Keratinocyte (primary cell): ENCODE results near the gene SAMD3. TPM values are rescaled to one million over a fixed set of nuclear protein-coding genes. Genes with fewer than 3 reads are reported as not detected.

Experiments used
- DNase-seq: peaks from one replicate; pipeline ENCODE4 v3.0.0-alpha.2; 2011; ENCODE audit warnings: low read depth, missing footprints, low spot score
- FAIRE-seq: peaks from 2 replicates; lab custom pipeline; 2011; peaks lifted over from hg19 to GRCh38; lab: Jason Lieb, UNC
- H2AFZ ChIP-seq: 2 replicates; pipeline ENCODE4 v1.6.0; 2012; ENCODE audit warnings: low read length, control low read depth, inconsistent platforms; ENCODE audit not compliant: control insufficient read depth
- H3K27ac ChIP-seq: 2 replicates; pipeline ENCODE4 v1.5.1; 2011; ENCODE audit warnings: low read length; ENCODE audit not compliant: control insufficient read depth, insufficient read depth
- H3K27me3 ChIP-seq: 3 replicates; pipeline ENCODE4 v1.6.0; 2011; ENCODE audit warnings: low read length; ENCODE audit not compliant: control insufficient read depth, insufficient read depth; ENCODE audit errors: extremely low read depth
- H3K36me3 ChIP-seq, 2 experiments: 2 replicates in 1 of 2; 3 replicates in 1 of 2; pipeline ENCODE4 v1.5.1; 2011; ENCODE audit warnings: low read length in 2 of 2, mild to moderate bottlenecking in 1 of 2; ENCODE audit not compliant: control insufficient read depth in 2 of 2, insufficient read depth in 2 of 2; ENCODE audit errors: extremely low read depth in 1 of 2
- H3K4me1 ChIP-seq: 3 replicates; pipeline ENCODE4 v1.5.1; 2011; ENCODE audit warnings: low read length; ENCODE audit not compliant: control insufficient read depth, insufficient read depth; ENCODE audit errors: extremely low read depth
- H3K4me2 ChIP-seq: 3 replicates; pipeline ENCODE4 v1.6.0; 2011; ENCODE audit warnings: low read depth, low read length; ENCODE audit not compliant: control insufficient read depth, insufficient read depth; ENCODE audit errors: extremely low read depth
- H3K4me3 ChIP-seq, 3 experiments: fragments of 200-600 bp in 1 of 3; sonication (generic) in 1 of 3; 2 replicates in 2 of 3; 3 replicates in 1 of 3; pipeline ENCODE4 v1.5.1; 2011 to 2016; ENCODE audit warnings: low read length in 3 of 3, mild to moderate bottlenecking in 3 of 3, control low read depth in 2 of 3, inconsistent platforms in 1 of 3, low read depth in 1 of 3, mixed read lengths in 1 of 3, mixed run types in 1 of 3, moderate library complexity in 1 of 3; ENCODE audit not compliant: control insufficient read depth in 2 of 3, insufficient read depth in 2 of 3; ENCODE audit errors: extremely low read depth in 1 of 3
- H3K79me2 ChIP-seq: 2 replicates; pipeline ENCODE4 v1.6.0; 2012; ENCODE audit warnings: low read length; ENCODE audit not compliant: control insufficient read depth, insufficient read depth
- H3K9ac ChIP-seq: 3 replicates; pipeline ENCODE4 v1.6.0; 2011; ENCODE audit warnings: low read length; ENCODE audit not compliant: control insufficient read depth, insufficient read depth; ENCODE audit errors: extremely low read depth
- H3K9me1 ChIP-seq: 3 replicates; pipeline ENCODE4 v1.6.0; 2011; ENCODE audit warnings: low read length; ENCODE audit not compliant: control insufficient read depth, insufficient read depth; ENCODE audit errors: extremely low read depth
- H3K9me3 ChIP-seq: 2 replicates; pipeline ENCODE4 v1.5.1; 2012; ENCODE audit warnings: low read depth, low read length; ENCODE audit not compliant: control insufficient read depth
- H4K20me1 ChIP-seq: 3 replicates; pipeline ENCODE4 v1.6.0; 2011; ENCODE audit warnings: low read length; ENCODE audit not compliant: control insufficient read depth, insufficient read depth; ENCODE audit errors: extremely low read depth
- EZH2 ChIP-seq: IDR thresholded peaks from one replicate; pipeline ENCODE4 v1.6.1; 2012; ENCODE audit warnings: inconsistent platforms, mild to moderate bottlenecking, low read length, moderate library complexity
- dilution Hi-C: fragments of 300-500 bp; cut with MboI; formaldehyde crosslinking; loops from one replicate; pipeline ENCODE4 v1.7.0; 2020; ENCODE audit warnings: low sequenced_read_pairs; ENCODE audit not compliant: extremely low pct_ligation_motif_present
- polyA plus RNA-seq, 5 experiments: library from polyadenylated mRNA; depleted of rRNA in 3 of 5; stranded (reverse) in 3 of 5; stranded (forward) in 1 of 5; unstranded in 1 of 5; fragments of >200 nt; gene quantifications; 1 replicate in 1 of 5; 2 replicates in 3 of 5; 3 replicates in 1 of 5; pipeline versions ENCODE4 v1.2.1 to v1.2.3, GENCODE V29; 2011 to 2012; ENCODE audit warnings: missing spikeins in 2 of 5, low read depth in 1 of 5, low replicate concordance in 1 of 5
- TF ChIP-seq, protein P1 (sequence below), 3 experiments: IDR thresholded peaks in 1 of 3; conservative IDR thresholded peaks in 1 of 3; optimal IDR thresholded peaks in 1 of 3; 2 replicates in 2 of 3; 3 replicates in 1 of 3; pipeline versions ENCODE3 to v1.5.1; 2011; ENCODE audit warnings: low read length in 3 of 3, mild to moderate bottlenecking in 3 of 3, moderate library complexity in 2 of 3, control low read depth in 1 of 3, inconsistent platforms in 1 of 3; ENCODE audit not compliant: insufficient read depth in 2 of 3; ENCODE audit errors: extremely low read depth in 1 of 3

Gene SAMD3
- polyA plus RNA-seq, 1 donor (not counting 4 experiments of a cell fraction or from before 2014, with no cell fraction given), result 5.4 TPM

DNA sequence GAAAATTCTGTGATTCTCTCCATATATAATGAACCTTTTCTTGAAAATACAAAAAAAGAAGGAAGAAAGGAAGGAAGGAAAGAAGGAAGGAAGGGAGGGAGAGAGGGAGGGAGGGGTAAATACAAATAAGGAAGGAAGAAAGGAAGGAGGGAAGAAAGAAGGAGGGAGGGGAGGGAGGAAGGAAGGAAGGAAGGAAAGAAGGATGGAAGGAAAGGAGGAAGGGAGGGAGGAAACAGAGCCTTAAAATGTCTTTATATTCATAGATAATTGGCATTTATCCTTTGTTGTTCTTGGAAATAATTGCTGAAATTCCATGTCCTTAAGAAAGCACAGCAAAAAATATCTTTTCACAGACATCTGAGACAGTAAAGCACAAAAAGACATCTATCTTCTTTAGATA, 40.3 kb downstream of the SAMD3 start:
- TF ChIP-seq EZH2, result no peak
- TF ChIP-seq, protein P1, sequence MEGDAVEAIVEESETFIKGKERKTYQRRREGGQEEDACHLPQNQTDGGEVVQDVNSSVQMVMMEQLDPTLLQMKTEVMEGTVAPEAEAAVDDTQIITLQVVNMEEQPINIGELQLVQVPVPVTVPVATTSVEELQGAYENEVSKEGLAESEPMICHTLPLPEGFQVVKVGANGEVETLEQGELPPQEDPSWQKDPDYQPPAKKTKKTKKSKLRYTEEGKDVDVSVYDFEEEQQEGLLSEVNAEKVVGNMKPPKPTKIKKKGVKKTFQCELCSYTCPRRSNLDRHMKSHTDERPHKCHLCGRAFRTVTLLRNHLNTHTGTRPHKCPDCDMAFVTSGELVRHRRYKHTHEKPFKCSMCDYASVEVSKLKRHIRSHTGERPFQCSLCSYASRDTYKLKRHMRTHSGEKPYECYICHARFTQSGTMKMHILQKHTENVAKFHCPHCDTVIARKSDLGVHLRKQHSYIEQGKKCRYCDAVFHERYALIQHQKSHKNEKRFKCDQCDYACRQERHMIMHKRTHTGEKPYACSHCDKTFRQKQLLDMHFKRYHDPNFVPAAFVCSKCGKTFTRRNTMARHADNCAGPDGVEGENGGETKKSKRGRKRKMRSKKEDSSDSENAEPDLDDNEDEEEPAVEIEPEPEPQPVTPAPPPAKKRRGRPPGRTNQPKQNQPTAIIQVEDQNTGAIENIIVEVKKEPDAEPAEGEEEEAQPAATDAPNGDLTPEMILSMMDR (optimal IDR thresholded peaks at IDR 0.05 in 1 of 3, IDR thresholded peaks at IDR 0.05 in 1 of 3, conservative IDR thresholded peaks at IDR 0.05 in 1 of 3; ENCODE audit: extremely low read depth in 1 of 3, insufficient read depth in 2 of 3, low read length in 3 of 3), result no peak

GRCh38 chr6:130178692-130179091, 44.1 kb downstream of the SAMD3 start:
- Histone ChIP-seq H3K9me1 (no peaks in the 10 kb centered on the region), H3K4me2 (peak overlapping the region; percentile 31), H3K79me2 (no peaks in the 10 kb centered on the region), H3K4me1 (peaks cover 13% of the 10 kb centered on the region), H2AFZ (no peak overlapping the region), H3K27me3 (no peaks in the 10 kb centered on the region), H3K4me3 (no peak overlapping the region), H4K20me1 (no peaks in the 10 kb centered on the region), H3K9ac (no peak overlapping the region), H3K36me3 (no peaks in the 10 kb centered on the region), H3K27ac (peak overlapping the region; percentile 53), H3K9me3 (no peaks in the 10 kb centered on the region)
- FAIRE-seq (peak; percentile 99), DNase-seq (peak; percentile 46)
- TF ChIP-seq, protein P1 (optimal IDR thresholded peaks at IDR 0.05 in 1 of 3, IDR thresholded peaks at IDR 0.05 in 1 of 3, conservative IDR thresholded peaks at IDR 0.05 in 1 of 3; ENCODE audit: extremely low read depth in 1 of 3, insufficient read depth in 2 of 3, low read length in 3 of 3), result no peak
- no peak for TF ChIP-seq EZH2
- dilution Hi-C loops, result no loop called here

More for the DNA sequence above, 40.3 kb downstream of the SAMD3 start:
- Histone ChIP-seq H4K20me1 (no peaks in the 10 kb centered on the region), H3K9me1 (no peaks in the 10 kb centered on the region), H3K27ac (no peak overlapping the region), H3K79me2 (no peaks in the 10 kb centered on the region), H2AFZ (no peak overlapping the region), H3K9me3 (no peaks in the 10 kb centered on the region), H3K36me3 (no peaks in the 10 kb centered on the region), H3K4me2 (no peak overlapping the region), H3K4me3 (no peak overlapping the region), H3K27me3 (no peaks in the 10 kb centered on the region), H3K4me1 (peaks cover 13% of the 10 kb centered on the region), H3K9ac (no peak overlapping the region)
- DNase-seq (no peak), FAIRE-seq (no peak)
- dilution Hi-C loops, result no loop called here
